HG03442 (cell line): ENCODE results near the gene CCDC198.

ENCODE experiments used
- ATAC-seq: cut with Tn5 transposase; IDR thresholded peaks from one replicate; pipeline ENCODE4 v1.9.1; 2021; ENCODE audit warnings: mild to moderate bottlenecking, moderate library complexity; ENCODE audit not compliant: unreplicated experiment

CCDC198 gene

GRCh38 chr14:57470909-57471308, 22.7 kb downstream of the CCDC198 start:
- ATAC-seq, result no peak

GRCh38 chr14:57464008-57464730, 29.5 kb downstream of the CCDC198 start:
- ATAC-seq, result peak; percentile 64

GRCh38 chr14:57462551-57462950, 31.1 kb downstream of the CCDC198 start:
- no peak for ATAC-seq

- no peak for ATAC-seq
Observed at GRCh38 chr14:57461777-57462320, 31.8 kb downstream of the CCDC198 start.

- ATAC-seq, result no peak
Observed at GRCh38 chr14:57435923-57436322, 57.7 kb downstream of the CCDC198 start.

- no peak for ATAC-seq
Observed at GRCh38 chr14:57420986-57421385, 72.7 kb downstream of the CCDC198 start.

GRCh38 chr14:57420033-57420432, 73.6 kb downstream of the CCDC198 start:
- ATAC-seq, result no peak
